CD4-positive, alpha-beta T cell (primary cell): ENCODE measurements around the gene GSG1L. TPM values are rescaled to one million over a fixed set of nuclear protein-coding genes. Genes with fewer than 3 reads are reported as not detected.

Experiments used
- ATAC-seq: fragments of 200-7000 bp; cut with Tn5 transposase; one replicate; pipeline ENCODE4 v1.10.0; 2022; ENCODE audit warnings: mild to moderate bottlenecking; ENCODE audit not compliant: poor library complexity
- CTCF ChIA-PET: fragments of 350-600 bp; sonication (Branson Sonifier 250); formaldehyde crosslinking; loops from one replicate; lab custom pipeline; 2021; ENCODE audit warnings: antibody characterized with exemption, inconsistent platforms; lab: Charles Lee
- POLR2A ChIA-PET: fragments of 350-600 bp; sonication (Branson Sonifier 250); formaldehyde crosslinking; loops from one replicate; lab custom pipeline; 2021; ENCODE audit warnings: antibody characterized with exemption, inconsistent platforms; lab: Charles Lee
- DNase-seq, 14 experiments: peaks; one replicate each; pipeline ENCODE4 v3.0.0-alpha.2; 2013 to 2020; ENCODE audit warnings: mixed read lengths in 2 of 14
- H3K27ac ChIP-seq, 2 donors: one replicate each; pipeline versions ENCODE4 v1.5.1 to v1.7.0; 2013; ENCODE audit warnings: low read length in 2 of 2, low read depth in 1 of 2, mild to moderate bottlenecking in 1 of 2
- H3K27me3 ChIP-seq, 2 experiments: 1 replicate in 1 of 2; 2 replicates in 1 of 2; pipeline versions ENCODE4 v1.6.1 to v1.7.0; 2013; ENCODE audit warnings: low read length in 2 of 2, control low read depth in 1 of 2, mild to moderate bottlenecking in 1 of 2, moderate library complexity in 1 of 2; ENCODE audit not compliant: insufficient read depth in 2 of 2, control insufficient read depth in 1 of 2
- H3K36me3 ChIP-seq: one replicate; pipeline ENCODE4 v1.6.1; 2013; ENCODE audit warnings: low read length, control low read depth; ENCODE audit not compliant: insufficient read depth
- H3K4me1 ChIP-seq: one replicate; pipeline ENCODE4 v1.6.1; 2013; ENCODE audit warnings: low read length, control low read depth; ENCODE audit not compliant: insufficient read depth
- H3K4me3 ChIP-seq: one replicate; pipeline ENCODE4 v1.5.1; 2013; ENCODE audit warnings: mild to moderate bottlenecking, low read length, moderate library complexity
- H3K9me3 ChIP-seq, 2 experiments: 1 replicate in 1 of 2; 2 replicates in 1 of 2; pipeline versions ENCODE4 v1.6.1 to v1.7.0; 2013; ENCODE audit warnings: low read length in 2 of 2, mild to moderate bottlenecking in 2 of 2, control low read depth in 1 of 2, moderate library complexity in 1 of 2; ENCODE audit not compliant: control insufficient read depth in 1 of 2, insufficient read depth in 1 of 2
- H3K27ac Mint-ChIP-seq: one replicate; pipeline ENCODE4 v1.8.0; 2020; ENCODE audit warnings: mixed read lengths
- H3K27me3 Mint-ChIP-seq: one replicate; pipeline ENCODE4 v1.8.0; 2021; ENCODE audit warnings: mixed read lengths
- H3K36me3 Mint-ChIP-seq: one replicate; pipeline ENCODE4 v1.8.0; 2021; ENCODE audit warnings: low read depth, mixed read lengths
- H3K4me1 Mint-ChIP-seq: one replicate; pipeline ENCODE4 v1.8.0; 2021; ENCODE audit warnings: low read depth, mixed read lengths
- H3K4me3 Mint-ChIP-seq: one replicate; pipeline ENCODE4 v1.8.0; 2020; ENCODE audit warnings: mild to moderate bottlenecking, mixed read lengths
- H3K9me3 Mint-ChIP-seq: one replicate; pipeline ENCODE4 v1.8.0; 2020; ENCODE audit warnings: mixed read lengths
- intact Hi-C, 2 experiments: fragments of 100-400 bp; cut with DNase I in 1 of 2; cut with micrococcal nuclease in 1 of 2; formaldehyde crosslinking; loops; one replicate each; pipeline versions ENCODE4 v1.15.1 to v1.9.0; 2023 to 2025; cut with DNase I, micrococcal nuclease
- total RNA-seq, 174 experiments: library from RNA in 2 of 174; stranded (reverse) in 2 of 174; gene quantifications; one replicate each; pipeline ENCODE4 v1.2.3 and lab custom pipeline; 2021 to 2026
- TF ChIP-seq, protein P1 (sequence below): fragments of 200-600 bp; IDR thresholded peaks from one replicate; pipeline ENCODE4 v1.8.0; 2022; ENCODE audit warnings: antibody characterized with exemption, mild to moderate bottlenecking

Gene GSG1L
- total RNA-seq, 2 experiments from 2014 or later: not detected

DNA sequence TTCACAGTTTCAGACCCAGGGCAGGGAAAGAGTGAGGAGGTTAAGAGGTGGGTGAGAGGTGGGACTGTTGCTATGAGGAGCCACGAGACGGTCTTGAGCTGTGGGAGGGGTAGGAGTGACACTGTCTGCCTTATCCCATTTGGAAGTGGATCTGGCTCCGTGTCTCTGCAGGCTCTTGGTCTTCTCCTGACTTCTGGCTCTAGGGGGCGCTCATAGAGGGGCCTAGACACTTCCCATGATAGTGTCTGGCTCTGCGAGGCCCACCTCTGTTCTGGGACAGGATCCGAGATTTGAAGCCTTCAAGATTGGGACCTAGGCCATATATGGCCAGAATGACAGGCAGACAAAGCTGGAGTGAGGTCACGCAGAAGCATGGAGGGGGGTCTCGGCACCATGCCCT is 204.5 kb downstream of the GSG1L start:
- H3K9me3 ChIP-seq: peaks cover 8 to 12% of the 10 kb centered on the region in 2 experiments
- H3K4me1 ChIP-seq: no peaks in the 10 kb centered on the region
- POLR2A ChIA-PET: no interaction called here
- no peaks in the 10 kb centered on the region for H3K36me3 ChIP-seq
- no peak for DNase-seq
- TF ChIP-seq, protein P1, sequence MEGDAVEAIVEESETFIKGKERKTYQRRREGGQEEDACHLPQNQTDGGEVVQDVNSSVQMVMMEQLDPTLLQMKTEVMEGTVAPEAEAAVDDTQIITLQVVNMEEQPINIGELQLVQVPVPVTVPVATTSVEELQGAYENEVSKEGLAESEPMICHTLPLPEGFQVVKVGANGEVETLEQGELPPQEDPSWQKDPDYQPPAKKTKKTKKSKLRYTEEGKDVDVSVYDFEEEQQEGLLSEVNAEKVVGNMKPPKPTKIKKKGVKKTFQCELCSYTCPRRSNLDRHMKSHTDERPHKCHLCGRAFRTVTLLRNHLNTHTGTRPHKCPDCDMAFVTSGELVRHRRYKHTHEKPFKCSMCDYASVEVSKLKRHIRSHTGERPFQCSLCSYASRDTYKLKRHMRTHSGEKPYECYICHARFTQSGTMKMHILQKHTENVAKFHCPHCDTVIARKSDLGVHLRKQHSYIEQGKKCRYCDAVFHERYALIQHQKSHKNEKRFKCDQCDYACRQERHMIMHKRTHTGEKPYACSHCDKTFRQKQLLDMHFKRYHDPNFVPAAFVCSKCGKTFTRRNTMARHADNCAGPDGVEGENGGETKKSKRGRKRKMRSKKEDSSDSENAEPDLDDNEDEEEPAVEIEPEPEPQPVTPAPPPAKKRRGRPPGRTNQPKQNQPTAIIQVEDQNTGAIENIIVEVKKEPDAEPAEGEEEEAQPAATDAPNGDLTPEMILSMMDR: no peak
- CTCF ChIA-PET: no interaction called here
- no peaks in the 10 kb centered on the region for H3K4me1 Mint-ChIP-seq
- no peaks in the 10 kb centered on the region for H3K27me3 Mint-ChIP-seq
- ATAC-seq: no peak
- H3K4me3 Mint-ChIP-seq: no peak overlapping the region
- H3K9me3 Mint-ChIP-seq: peaks cover 6% of the 10 kb centered on the region
- no peaks in the 10 kb centered on the region for H3K36me3 Mint-ChIP-seq
- H3K27ac ChIP-seq: no peak overlapping the region
- H3K27ac Mint-ChIP-seq: no peak overlapping the region
- no peak overlapping the region for H3K4me3 ChIP-seq
- intact Hi-C loops: no loop called here
- H3K27me3 ChIP-seq: peaks cover 0 to under 1% of the 10 kb centered on the region in 2 experiments

DNA sequence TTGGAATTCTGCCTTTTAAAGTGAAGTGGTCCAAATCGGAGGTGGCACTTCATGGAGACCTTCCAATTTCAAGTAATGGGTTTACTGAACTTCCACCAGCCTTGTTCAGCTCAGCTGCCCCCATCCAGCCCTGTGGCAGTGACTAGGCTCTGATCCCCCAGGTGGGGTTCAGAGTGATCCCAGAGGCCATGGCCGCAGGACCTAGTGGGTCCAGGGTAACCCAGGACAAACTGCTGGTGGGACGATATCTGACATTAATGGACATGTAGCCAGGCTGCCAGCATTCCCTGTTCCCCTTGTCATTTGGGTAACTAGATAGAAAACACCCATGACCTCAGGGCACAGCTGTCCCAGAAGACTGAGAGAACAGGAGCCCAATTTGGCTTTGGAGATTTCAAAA is 209.9 kb downstream of the GSG1L start:
- CTCF ChIA-PET: no interaction called here
- Mint-ChIP-seq H3K4me3 (no peak overlapping the region), H3K27me3 (peaks cover 40% of the 10 kb centered on the region), H3K27ac (no peak overlapping the region), H3K4me1 (no peaks in the 10 kb centered on the region), H3K9me3 (no peaks in the 10 kb centered on the region), H3K36me3 (no peaks in the 10 kb centered on the region)
- Histone ChIP-seq H3K4me3 (no peak overlapping the region), H3K9me3 (no peaks in the 10 kb centered on the region), H3K27ac (no peak overlapping the region), H3K27me3 (peaks cover 15 to 22% of the 10 kb centered on the region in 2 experiments), H3K4me1 (no peaks in the 10 kb centered on the region), H3K36me3 (no peaks in the 10 kb centered on the region)
- TF ChIP-seq, protein P1: no peak
- ATAC-seq (no peak), DNase-seq (no peak)
- POLR2A ChIA-PET: no interaction called here
- intact Hi-C loops: no loop called here

DNA sequence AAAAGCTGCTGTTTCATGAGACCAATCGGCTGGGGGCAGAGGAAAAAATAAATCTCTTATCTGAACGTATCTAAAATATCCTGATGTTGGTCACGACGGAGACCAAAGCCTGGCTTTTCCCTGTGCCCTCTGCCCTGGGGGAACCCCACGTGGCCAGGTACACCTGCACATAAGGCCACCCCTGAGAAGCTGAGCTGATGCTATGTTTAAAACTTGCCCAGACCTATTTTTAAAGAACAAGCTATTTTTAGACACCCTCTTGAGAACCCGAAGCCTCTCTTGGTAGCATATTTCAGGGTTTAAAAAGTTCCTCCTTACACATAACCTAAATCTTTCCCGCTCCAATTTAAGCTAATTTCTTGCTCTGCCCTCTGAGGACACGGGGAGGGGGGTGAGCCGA is 210.4 kb downstream of the GSG1L start:
- ChIA-PET CTCF (no interaction called here), POLR2A (no interaction called here)
- H3K36me3 ChIP-seq: no peaks in the 10 kb centered on the region
- Mint-ChIP-seq H3K36me3 (no peaks in the 10 kb centered on the region), H3K9me3 (no peaks in the 10 kb centered on the region), H3K4me1 (no peaks in the 10 kb centered on the region), H3K27me3 (peaks cover 45% of the 10 kb centered on the region), H3K27ac (no peak overlapping the region), H3K4me3 (no peak overlapping the region)
- DNase-seq (no peak), ATAC-seq (no peak)
- intact Hi-C loops: no loop called here
- H3K27ac ChIP-seq: no peak overlapping the region
- peaks cover 15 to 22% of the 10 kb centered on the region in 2 experiments for H3K27me3 ChIP-seq
- H3K9me3 ChIP-seq: no peaks in the 10 kb centered on the region
- TF ChIP-seq, protein P1: no peak
- no peaks in the 10 kb centered on the region for H3K4me1 ChIP-seq
- no peak overlapping the region for H3K4me3 ChIP-seq
